HG03066 (cell line): ENCODE data around the gene C14orf119.
"Not testable (repeated sequence)": the region's sequence is repeated elsewhere in the genome, so short reads cannot be mapped to it uniquely, and the experiment has no call there.

Experiments
- ATAC-seq: cut with Tn5 transposase; IDR thresholded peaks from one replicate; pipeline ENCODE4 v1.9.1; 2021; ENCODE audit warnings: low read depth; ENCODE audit not compliant: unreplicated experiment

The C14orf119 gene

GRCh38 chr14:23107620-23108019 lies 12.3 kb downstream of the C14orf119 start:
- not testable (repeated sequence) for ATAC-seq

- ATAC-seq = not testable (repeated sequence)
These were observed 12.9 kb downstream of the C14orf119 start for GRCh38 chr14:23108169-23108568.

GRCh38 chr14:23109769-23110168 lies 14.5 kb downstream of the C14orf119 start:
- ATAC-seq = no peak

- no peak for ATAC-seq
These were observed 15.5 kb downstream of the C14orf119 start for GRCh38 chr14:23110579-23111365.

GRCh38 chr14:23112359-23113178 lies 17.3 kb downstream of the C14orf119 start:
- no peak for ATAC-seq

GRCh38 chr14:23113431-23114119 lies 18.3 kb downstream of the C14orf119 start:
- ATAC-seq = no peak

GRCh38 chr14:23114120-23114458 lies 18.8 kb downstream of the C14orf119 start:
- ATAC-seq = no peak

GRCh38 chr14:23114669-23115038 lies 19.3 kb downstream of the C14orf119 start:
- no peak for ATAC-seq

GRCh38 chr14:23115039-23115731 lies 19.9 kb downstream of the C14orf119 start:
- ATAC-seq = no peak

- ATAC-seq = no peak
These were observed 20.6 kb downstream of the C14orf119 start for GRCh38 chr14:23115918-23116317.

GRCh38 chr14:23117371-23118020 lies 22.2 kb downstream of the C14orf119 start:
- ATAC-seq = no peak

- no peak for ATAC-seq
These were observed 23.4 kb downstream of the C14orf119 start, which contains the start of gene CEBPE for GRCh38 chr14:23118506-23119362. Gene CEBPE (minus strand): TSS chr14:23119255. CDS start chr14:23119091, 164 bp downstream.

- ATAC-seq = no peak
These were observed 24.3 kb downstream of the C14orf119 start for GRCh38 chr14:23119363-23120327.

- peak; percentile 59 for ATAC-seq
These were observed 25.4 kb downstream of the C14orf119 start for GRCh38 chr14:23120541-23121251.

- ATAC-seq = no peak
These were observed 26.1 kb downstream of the C14orf119 start for GRCh38 chr14:23121361-23121771.

- ATAC-seq = no peak
These were observed 26.8 kb downstream of the C14orf119 start for GRCh38 chr14:23122086-23122485.

GRCh38 chr14:23123419-23123818 lies 28.1 kb downstream of the C14orf119 start:
- ATAC-seq = no peak
